ENCODE results near the gene HAUS7.

The HAUS7 gene

DNA sequence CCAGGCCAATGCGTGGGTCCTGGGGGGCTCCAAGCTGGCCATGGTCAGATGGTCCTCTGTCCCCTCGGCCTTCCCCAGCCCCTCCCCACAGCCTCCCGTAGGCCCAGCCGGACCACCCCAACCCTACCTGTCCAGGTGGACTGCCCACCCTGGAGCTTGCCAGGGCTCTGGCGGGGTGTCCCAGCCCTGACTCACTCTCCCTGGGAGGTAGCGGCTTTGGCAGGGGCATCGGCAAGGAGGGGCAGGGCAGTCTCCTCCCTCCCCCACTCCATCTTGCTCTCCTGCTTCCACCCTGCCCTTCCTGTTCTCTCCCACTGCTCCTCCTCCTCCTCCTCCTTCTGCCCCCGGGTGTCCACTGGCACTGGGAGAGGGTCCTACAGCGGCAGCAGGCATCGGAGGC, 31.8 kb upstream of the HAUS7 start:
- no peaks in the 10 kb centered on the region for H3F3A ChIP-seq (ENCODE audit: control insufficient read depth, insufficient read depth)
- H3K4me2 ChIP-seq (ENCODE audit: low read length): no peak overlapping the region
- H3K79me2 ChIP-seq (ENCODE audit: control insufficient read depth, low read length): no peaks in the 10 kb centered on the region
- no peaks in the 10 kb centered on the region for H4K20me1 ChIP-seq (ENCODE audit: control insufficient read depth, insufficient read depth, low read depth, low read length)
- no peaks in the 10 kb centered on the region for H3K4me1 ChIP-seq (ENCODE audit: control insufficient read depth, low read length)
- no peaks in the 10 kb centered on the region for H3K27me3 ChIP-seq (ENCODE audit: control insufficient read depth, low read length)
- TF ChIP-seq, protein P1, sequence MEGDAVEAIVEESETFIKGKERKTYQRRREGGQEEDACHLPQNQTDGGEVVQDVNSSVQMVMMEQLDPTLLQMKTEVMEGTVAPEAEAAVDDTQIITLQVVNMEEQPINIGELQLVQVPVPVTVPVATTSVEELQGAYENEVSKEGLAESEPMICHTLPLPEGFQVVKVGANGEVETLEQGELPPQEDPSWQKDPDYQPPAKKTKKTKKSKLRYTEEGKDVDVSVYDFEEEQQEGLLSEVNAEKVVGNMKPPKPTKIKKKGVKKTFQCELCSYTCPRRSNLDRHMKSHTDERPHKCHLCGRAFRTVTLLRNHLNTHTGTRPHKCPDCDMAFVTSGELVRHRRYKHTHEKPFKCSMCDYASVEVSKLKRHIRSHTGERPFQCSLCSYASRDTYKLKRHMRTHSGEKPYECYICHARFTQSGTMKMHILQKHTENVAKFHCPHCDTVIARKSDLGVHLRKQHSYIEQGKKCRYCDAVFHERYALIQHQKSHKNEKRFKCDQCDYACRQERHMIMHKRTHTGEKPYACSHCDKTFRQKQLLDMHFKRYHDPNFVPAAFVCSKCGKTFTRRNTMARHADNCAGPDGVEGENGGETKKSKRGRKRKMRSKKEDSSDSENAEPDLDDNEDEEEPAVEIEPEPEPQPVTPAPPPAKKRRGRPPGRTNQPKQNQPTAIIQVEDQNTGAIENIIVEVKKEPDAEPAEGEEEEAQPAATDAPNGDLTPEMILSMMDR (IDR thresholded peaks at IDR 0.05; ENCODE audit: low read depth, low read length, poor library complexity, severe bottlenecking): no peak
- no peak overlapping the region for H3K4me3 ChIP-seq (ENCODE audit: low read length)
- no peak overlapping the region for H3K27ac ChIP-seq (ENCODE audit: low read depth, low read length)
- no peaks in the 10 kb centered on the region for H3K9me2 ChIP-seq (replicated peaks; ENCODE audit: control insufficient read depth, low read length)
- H3K36me3 ChIP-seq (ENCODE audit: control insufficient read depth, low read length): no peaks in the 10 kb centered on the region
- no peaks in the 10 kb centered on the region for H3K9me3 ChIP-seq (ENCODE audit: control insufficient read depth, insufficient read depth, low read length)

DNA sequence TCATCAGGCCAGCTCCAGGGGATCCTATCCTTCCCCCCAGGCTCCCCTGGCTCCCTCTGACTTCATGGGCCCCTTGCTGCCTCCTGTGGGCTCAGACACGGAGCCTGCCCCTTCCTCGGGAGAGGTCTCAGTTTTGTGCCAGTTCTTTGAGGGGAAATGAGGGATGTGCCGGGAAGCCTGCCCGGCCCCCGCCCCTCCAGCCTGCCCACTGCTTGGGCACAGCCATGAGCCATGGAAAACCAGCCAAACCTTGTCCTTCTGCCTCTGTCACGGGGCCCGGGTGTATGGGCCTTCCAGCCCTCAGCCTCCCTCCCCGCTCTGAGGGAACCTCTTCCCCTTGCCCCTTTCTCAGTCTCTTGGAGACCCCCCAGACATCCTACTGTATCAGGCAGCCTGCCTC, 31.2 kb upstream of the HAUS7 start:
- H3K27ac ChIP-seq (ENCODE audit: low read depth, low read length): no peak overlapping the region
- H3F3A ChIP-seq (ENCODE audit: control insufficient read depth, insufficient read depth): no peaks in the 10 kb centered on the region
- TF ChIP-seq EZH2phosphoT487 (IDR thresholded peaks at IDR 0.05; ENCODE audit: borderline replicate concordance, low read length): no peak
- TF ChIP-seq, protein P1 (IDR thresholded peaks at IDR 0.05; ENCODE audit: low read depth, low read length, poor library complexity, severe bottlenecking): no peak
- no peaks in the 10 kb centered on the region for H4K20me1 ChIP-seq (ENCODE audit: control insufficient read depth, insufficient read depth, low read depth, low read length)
- H3K4me1 ChIP-seq (ENCODE audit: control insufficient read depth, low read length): no peaks in the 10 kb centered on the region
- H3K9me2 ChIP-seq (replicated peaks; ENCODE audit: control insufficient read depth, low read length): no peaks in the 10 kb centered on the region
- no peaks in the 10 kb centered on the region for H3K9me3 ChIP-seq (ENCODE audit: control insufficient read depth, insufficient read depth, low read length)
- no peaks in the 10 kb centered on the region for H3K27me3 ChIP-seq (ENCODE audit: control insufficient read depth, low read length)
- H3K4me2 ChIP-seq (ENCODE audit: low read length): no peak overlapping the region
- no peaks in the 10 kb centered on the region for H3K79me2 ChIP-seq (ENCODE audit: control insufficient read depth, low read length)
- no peak overlapping the region for H3K4me3 ChIP-seq (ENCODE audit: low read length)
- no peaks in the 10 kb centered on the region for H3K36me3 ChIP-seq (ENCODE audit: control insufficient read depth, low read length)

DNA sequence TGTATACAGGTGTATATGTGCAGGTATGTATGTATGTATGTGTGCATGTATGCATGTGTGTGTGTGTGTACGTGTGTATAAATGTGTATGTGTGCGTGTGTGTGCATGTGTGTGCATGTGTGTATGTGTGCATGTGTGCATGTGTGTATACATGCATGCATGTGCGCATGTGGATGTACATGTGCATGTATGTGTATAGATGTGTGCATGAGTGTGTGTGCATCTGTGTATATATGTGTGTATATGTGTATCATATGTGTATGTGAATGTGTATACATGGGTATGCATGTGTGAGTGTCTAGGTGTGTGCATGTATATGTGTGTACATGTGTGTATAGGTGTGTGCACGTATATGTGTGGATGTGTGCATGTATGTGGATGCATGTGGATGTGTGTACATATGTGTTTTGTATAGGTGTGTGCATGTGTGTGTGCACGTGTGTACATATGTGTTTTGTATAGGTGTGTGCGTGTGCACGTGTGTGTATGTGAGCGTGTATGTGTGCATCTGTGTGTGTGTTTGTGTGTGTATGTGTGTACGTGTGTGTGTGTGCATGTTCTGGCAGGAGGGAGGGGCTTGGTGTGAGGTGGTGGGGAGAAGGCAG, 30.4 kb upstream of the HAUS7 start:
- H3K27me3 ChIP-seq (ENCODE audit: control insufficient read depth, low read length): no peaks in the 10 kb centered on the region
- H3F3A ChIP-seq (ENCODE audit: control insufficient read depth, insufficient read depth): no peaks in the 10 kb centered on the region
- H3K36me3 ChIP-seq (ENCODE audit: control insufficient read depth, low read length): no peaks in the 10 kb centered on the region
- no peaks in the 10 kb centered on the region for H3K79me2 ChIP-seq (ENCODE audit: control insufficient read depth, low read length)
- no peaks in the 10 kb centered on the region for H4K20me1 ChIP-seq (ENCODE audit: control insufficient read depth, insufficient read depth, low read depth, low read length)
- no peak overlapping the region for H3K27ac ChIP-seq (ENCODE audit: low read depth, low read length)
- H3K9me2 ChIP-seq (replicated peaks; ENCODE audit: control insufficient read depth, low read length): no peaks in the 10 kb centered on the region
- H3K4me3 ChIP-seq (ENCODE audit: low read length): no peak overlapping the region
- no peak overlapping the region for H3K4me2 ChIP-seq (ENCODE audit: low read length)
- no peaks in the 10 kb centered on the region for H3K9me3 ChIP-seq (ENCODE audit: control insufficient read depth, insufficient read depth, low read length)
- H3K4me1 ChIP-seq (ENCODE audit: control insufficient read depth, low read length): no peaks in the 10 kb centered on the region
- TF ChIP-seq EZH2phosphoT487 (IDR thresholded peaks at IDR 0.05; ENCODE audit: borderline replicate concordance, low read length): no peak
- TF ChIP-seq, protein P1 (IDR thresholded peaks at IDR 0.05; ENCODE audit: low read depth, low read length, poor library complexity, severe bottlenecking): no peak
